ENCODE results near the gene PDE3A. TPM values are rescaled to one million over a fixed set of nuclear protein-coding genes. Genes with fewer than 3 reads are reported as not detected.

PDE3A gene
- total and polyA plus RNA-seq, 10 of the 15 experiments (the other 5 are each of a cell fraction or from before 2014, with no cell fraction given), result 0.01 to 2.6 (median 1.5) TPM

- TF ChIP-seq, protein P1, sequence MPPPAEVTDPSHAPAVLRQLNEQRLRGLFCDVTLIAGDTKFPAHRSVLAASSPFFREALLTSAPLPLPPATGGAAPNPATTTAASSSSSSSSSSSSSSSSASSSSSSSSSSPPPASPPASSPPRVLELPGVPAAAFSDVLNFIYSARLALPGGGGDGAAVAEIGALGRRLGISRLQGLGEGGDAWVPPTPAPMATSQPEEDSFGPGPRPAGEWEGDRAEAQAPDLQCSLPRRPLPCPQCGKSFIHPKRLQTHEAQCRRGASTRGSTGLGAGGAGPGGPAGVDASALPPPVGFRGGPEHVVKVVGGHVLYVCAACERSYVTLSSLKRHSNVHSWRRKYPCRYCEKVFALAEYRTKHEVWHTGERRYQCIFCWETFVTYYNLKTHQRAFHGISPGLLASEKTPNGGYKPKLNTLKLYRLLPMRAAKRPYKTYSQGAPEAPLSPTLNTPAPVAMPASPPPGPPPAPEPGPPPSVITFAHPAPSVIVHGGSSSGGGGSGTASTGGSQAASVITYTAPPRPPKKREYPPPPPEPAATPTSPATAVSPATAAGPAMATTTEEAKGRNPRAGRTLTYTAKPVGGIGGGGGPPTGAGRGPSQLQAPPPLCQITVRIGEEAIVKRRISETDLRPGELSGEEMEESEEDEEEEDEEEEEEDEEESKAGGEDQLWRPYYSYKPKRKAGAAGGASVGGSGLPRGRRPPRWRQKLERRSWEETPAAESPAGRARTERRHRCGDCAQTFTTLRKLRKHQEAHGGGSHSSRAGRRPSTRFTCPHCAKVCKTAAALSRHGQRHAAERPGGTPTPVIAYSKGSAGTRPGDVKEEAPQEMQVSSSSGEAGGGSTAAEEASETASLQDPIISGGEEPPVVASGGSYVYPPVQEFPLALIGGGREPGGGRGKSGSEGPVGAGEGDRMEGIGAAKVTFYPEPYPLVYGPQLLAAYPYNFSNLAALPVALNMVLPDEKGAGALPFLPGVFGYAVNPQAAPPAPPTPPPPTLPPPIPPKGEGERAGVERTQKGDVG (CRISPR knock-in tag; IDR thresholded peaks at IDR 0.05), result no peak
- TF ChIP-seq ETV6 (conservative IDR thresholded peaks at IDR 0.05 in 1 of 2, IDR thresholded peaks at IDR 0.05 in 1 of 2; ENCODE audit: borderline replicate concordance in 1 of 2, low read depth in 1 of 2), result no peak
These were observed 263.4 kb downstream of the PDE3A start (continued) for GRCh38 chr12:20631711-20632110.

GRCh38 chr12:20641106-20641505 is 272.8 kb downstream of the PDE3A start:
- WGBS (ENCODE audit: insufficient coverage, insufficient replicate concordance, low lambda C conversion rate, missing lambda C conversion rate), result 13% methylated on average over 3 of the region's 3 CpGs
- CTCF ChIA-PET, result no interaction called here

More at GRCh38 chr12:20641106-20641505, 272.8 kb downstream of the PDE3A start:
- no peak for ATAC-seq
- DNase-seq (ENCODE audit: low read depth, low spot score), result no peak
- H4K20me1 ChIP-seq (ENCODE audit: control insufficient read depth, insufficient read depth), result no peaks in the 10 kb centered on the region
- no peaks in the 10 kb centered on the region for H3K27me3 ChIP-seq (replicated peaks in 1 of 2; ENCODE audit: control insufficient read depth in 2 of 2, insufficient read depth in 2 of 2, low read length in 1 of 2)
- no peak overlapping the region for H3K4me3 ChIP-seq
- in situ Hi-C loops (cut with MboI) (loop anchor here (10.0 kb wide), 1 partner anchor 524 kb away; no protein-coding TSS in a partner anchor), intact Hi-C loops (cut with micrococcal nuclease; ENCODE audit: unreplicated experiment) (loop anchor here (10.0 kb wide), 1 partner anchor 424 kb away; no protein-coding TSS in a partner anchor)
- H3K9me3 ChIP-seq (replicated peaks; ENCODE audit: control insufficient read depth, insufficient read depth, low read length), result no peaks in the 10 kb centered on the region
- H3K4me1 ChIP-seq (ENCODE audit: control insufficient read depth, insufficient read depth, low read length), result no peaks in the 10 kb centered on the region
- no peak overlapping the region for H3K27ac ChIP-seq (ENCODE audit: control insufficient read depth, insufficient read depth)
- no peak overlapping the region for H2AFZ ChIP-seq (ENCODE audit: control insufficient read depth, low read depth, low read length)
- SMC1A ChIA-PET (ENCODE audit: uncharacterized antibody, unreplicated experiment), result interaction anchor here (1.1 to 1.7 kb wide), 2 partner anchors 41 to 495 kb away, joined by 3 read pairs; no protein-coding TSS in a partner anchor
- no peaks in the 10 kb centered on the region for H3K79me2 ChIP-seq (ENCODE audit: control insufficient read depth, insufficient read depth, low read length)
- no peak for TF ChIP-seq USF1 (IDR thresholded peaks at IDR 0.05; ENCODE audit: borderline replicate concordance, extremely low read length, insufficient read depth, low read depth, low read length)
- TF ChIP-seq, protein P2, sequence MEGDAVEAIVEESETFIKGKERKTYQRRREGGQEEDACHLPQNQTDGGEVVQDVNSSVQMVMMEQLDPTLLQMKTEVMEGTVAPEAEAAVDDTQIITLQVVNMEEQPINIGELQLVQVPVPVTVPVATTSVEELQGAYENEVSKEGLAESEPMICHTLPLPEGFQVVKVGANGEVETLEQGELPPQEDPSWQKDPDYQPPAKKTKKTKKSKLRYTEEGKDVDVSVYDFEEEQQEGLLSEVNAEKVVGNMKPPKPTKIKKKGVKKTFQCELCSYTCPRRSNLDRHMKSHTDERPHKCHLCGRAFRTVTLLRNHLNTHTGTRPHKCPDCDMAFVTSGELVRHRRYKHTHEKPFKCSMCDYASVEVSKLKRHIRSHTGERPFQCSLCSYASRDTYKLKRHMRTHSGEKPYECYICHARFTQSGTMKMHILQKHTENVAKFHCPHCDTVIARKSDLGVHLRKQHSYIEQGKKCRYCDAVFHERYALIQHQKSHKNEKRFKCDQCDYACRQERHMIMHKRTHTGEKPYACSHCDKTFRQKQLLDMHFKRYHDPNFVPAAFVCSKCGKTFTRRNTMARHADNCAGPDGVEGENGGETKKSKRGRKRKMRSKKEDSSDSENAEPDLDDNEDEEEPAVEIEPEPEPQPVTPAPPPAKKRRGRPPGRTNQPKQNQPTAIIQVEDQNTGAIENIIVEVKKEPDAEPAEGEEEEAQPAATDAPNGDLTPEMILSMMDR (IDR thresholded peaks at IDR 0.05 in 2 of 3, conservative IDR thresholded peaks at IDR 0.05 in 1 of 3; ENCODE audit: control insufficient read depth in 2 of 3, extremely low read depth in 1 of 3, insufficient read depth in 1 of 3, low read depth in 3 of 3, low read length in 3 of 3), result no peak
- no peak for TF ChIP-seq NFXL1 (IDR thresholded peaks at IDR 0.05; ENCODE audit: borderline replicate concordance)
- no peak for TF ChIP-seq FOXM1 (IDR thresholded peaks at IDR 0.05; ENCODE audit: low read depth, low read length)
- no peak for TF ChIP-seq ATF3 (IDR thresholded peaks at IDR 0.05; ENCODE audit: borderline replicate concordance, extremely low read depth, low read depth, low read length)
- no peak for TF ChIP-seq STAT3 (IDR thresholded peaks at IDR 0.05; ENCODE audit: low read depth, low read length)
- RAD21 ChIA-PET (ENCODE audit: unreplicated experiment), result no interaction called here
- POLR2A ChIA-PET, result no interaction called here
- H3K4me2 ChIP-seq (ENCODE audit: control insufficient read depth, insufficient read depth), result no peak overlapping the region
- FAIRE-seq, result no peak
- no peak overlapping the region for H3K9ac ChIP-seq (ENCODE audit: control insufficient read depth, insufficient read depth, low read length)
- no TSS peak for BruUV-seq (replicated peaks)
- no peaks in the 10 kb centered on the region for H3K36me3 ChIP-seq (ENCODE audit: control insufficient read depth in 2 of 2, insufficient read depth in 2 of 2, low read length in 1 of 2)
